OCI-LY7 (cell line): ENCODE results near the gene CYB5R3.
"Not testable (repeated sequence)": the region's sequence is repeated elsewhere in the genome, so short reads cannot be mapped to it uniquely, and the experiment has no call there.

Experiments
- CTCF ChIP-seq: fragments of 200-600 bp; sonication (generic); conservative IDR thresholded peaks from 2 replicates; pipeline ENCODE4 v1.5.1; 2014; ENCODE audit warnings: mild to moderate bottlenecking, antibody characterized with exemption, low read length, moderate library complexity, mixed read lengths
- EZH2phosphoT487 ChIP-seq: fragments of 200-600 bp; sonication (generic); IDR thresholded peaks from 2 replicates; pipeline ENCODE4 v1.6.1; 2018; ENCODE audit warnings: low read depth, borderline replicate concordance, mild to moderate bottlenecking, mixed run types, antibody characterized with exemption, low read length, moderate library complexity, mixed read lengths

DNA sequence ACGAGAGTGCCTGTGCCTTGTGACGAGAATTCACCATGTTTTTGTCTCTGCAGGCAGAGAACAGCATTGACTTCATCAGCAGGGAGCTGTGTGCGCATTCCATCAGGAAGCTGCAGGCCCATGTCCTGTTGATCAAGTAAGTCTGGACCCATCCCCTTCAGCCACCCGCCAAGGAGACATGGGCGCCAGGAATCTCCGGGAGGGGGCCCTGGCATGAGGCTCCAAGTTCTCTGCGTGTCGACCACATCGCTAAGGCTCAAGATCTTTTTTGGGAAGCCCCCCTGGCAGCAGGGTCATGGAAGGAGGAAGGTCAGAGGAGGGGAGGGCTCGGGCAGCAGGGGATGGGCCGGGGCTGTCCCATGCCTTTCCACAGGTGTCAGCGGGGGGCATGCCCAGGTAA lies 78.1 kb downstream of the CYB5R3 start:
- TF ChIP-seq CTCF, EZH2phosphoT487: not testable (repeated sequence)
